SK-N-SH (cell line): ENCODE measurements around the gene KCNG4. TPM values are rescaled to one million over a fixed set of nuclear protein-coding genes. Genes with fewer than 3 reads are reported as not detected.

Source experiments
- EZH2phosphoT487 ChIP-seq: fragments of 200-600 bp; sonication (generic); IDR thresholded peaks from 2 replicates; pipeline ENCODE4 v1.6.1; 2017; ENCODE audit warnings: low read depth, mixed run types, mild to moderate bottlenecking, antibody characterized with exemption, moderate library complexity, borderline replicate concordance
- FOSL2 ChIP-seq: IDR thresholded peaks from 2 replicates; pipeline ENCODE4 v1.4.0; 2012; ENCODE audit warnings: low read depth, mild to moderate bottlenecking, moderate library complexity, borderline replicate concordance
- FOXM1 ChIP-seq: IDR thresholded peaks from 2 replicates; pipeline ENCODE4 v1.4.0; 2012; ENCODE audit warnings: low read depth, mild to moderate bottlenecking
- GATA2 ChIP-seq: sonication (generic); formaldehyde crosslinking; IDR thresholded peaks from 2 replicates; pipeline ENCODE4 v1.5.0; 2020; ENCODE audit warnings: mild to moderate bottlenecking, missing genetic modification reagents
- RAD21 ChIP-seq: IDR thresholded peaks from 2 replicates; pipeline ENCODE4 v1.6.1; 2012; ENCODE audit warnings: mild to moderate bottlenecking, low read length
- RCOR1 ChIP-seq: fragments of 150-350 bp; IDR thresholded peaks from 2 replicates; pipeline ENCODE4 v1.6.1; 2017; ENCODE audit warnings: antibody characterized with exemption, low read length
- RXRA ChIP-seq: IDR thresholded peaks from 2 replicates; pipeline ENCODE4 v1.4.0; 2012; ENCODE audit warnings: low read depth, mild to moderate bottlenecking, borderline replicate concordance
- SMC3 ChIP-seq: IDR thresholded peaks from 2 replicates; pipeline ENCODE4 v1.6.1; 2012; ENCODE audit warnings: low read depth, low read length, improper control_type of control experiment
- TAF1 ChIP-seq: IDR thresholded peaks from 2 replicates; pipeline ENCODE4 v1.6.1; 2012; ENCODE audit warnings: low read depth, mild to moderate bottlenecking, low read length, moderate library complexity, borderline replicate concordance
- YY1 ChIP-seq: IDR thresholded peaks from 2 replicates; pipeline ENCODE4 v1.4.0; 2012; ENCODE audit warnings: low read depth, mild to moderate bottlenecking
- polyA plus RNA-seq, 3 experiments: library from polyadenylated mRNA; depleted of rRNA; stranded (reverse); fragments of >200 nt; gene quantifications; 2 replicates each; pipeline ENCODE4 v1.2.3, GENCODE V29; 2012
- TF ChIP-seq, protein P1 (sequence below): IDR thresholded peaks from 2 replicates; pipeline ENCODE4 v1.4.0; 2012; ENCODE audit warnings: low read depth, borderline replicate concordance
- TF ChIP-seq, protein P2 (sequence below): fragments of 200-600 bp; sonication (generic); IDR thresholded peaks from 2 replicates; pipeline ENCODE4 v1.6.1; 2017; ENCODE audit warnings: antibody characterized with exemption, mild to moderate bottlenecking, moderate library complexity
- TF ChIP-seq, protein P3 (sequence below): IDR thresholded peaks from 2 replicates; pipeline ENCODE4 v1.4.0; 2012; ENCODE audit warnings: low read depth, borderline replicate concordance
- TF ChIP-seq, protein P4 (sequence below): fragments of 150-350 bp; IDR thresholded peaks from 2 replicates; pipeline ENCODE4 v1.6.1; 2017; ENCODE audit warnings: antibody characterized with exemption, low read length, low read depth, borderline replicate concordance
- TF ChIP-seq, protein P5 (sequence below): IDR thresholded peaks from 2 replicates; pipeline ENCODE4; 2012

The KCNG4 gene
- polyA plus RNA-seq, 1 of the 3 experiments (the other 2 are of a cell fraction) = not detected

DNA sequence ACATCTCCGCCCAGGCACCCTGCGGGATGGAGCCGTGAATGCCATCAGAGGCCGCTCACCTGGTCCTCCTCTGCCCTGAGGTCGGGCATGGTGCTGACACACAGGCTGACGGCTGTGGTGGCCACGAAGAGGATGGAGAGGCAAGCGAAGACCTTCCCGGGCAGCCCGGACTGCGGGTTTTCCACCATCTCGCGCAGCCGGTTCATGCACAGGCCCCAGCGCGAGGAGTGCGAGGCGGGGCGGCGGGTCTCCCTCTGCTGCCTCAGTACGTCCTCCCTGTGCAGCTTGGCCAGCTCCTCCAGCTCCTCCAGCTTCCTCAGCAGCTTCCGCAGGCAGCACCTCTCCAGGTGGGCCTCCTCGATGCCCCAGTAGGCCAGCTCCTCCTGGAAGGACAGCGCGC lies 3.1 kb downstream of the KCNG4 start (continued):
- TF ChIP-seq, protein P1, sequence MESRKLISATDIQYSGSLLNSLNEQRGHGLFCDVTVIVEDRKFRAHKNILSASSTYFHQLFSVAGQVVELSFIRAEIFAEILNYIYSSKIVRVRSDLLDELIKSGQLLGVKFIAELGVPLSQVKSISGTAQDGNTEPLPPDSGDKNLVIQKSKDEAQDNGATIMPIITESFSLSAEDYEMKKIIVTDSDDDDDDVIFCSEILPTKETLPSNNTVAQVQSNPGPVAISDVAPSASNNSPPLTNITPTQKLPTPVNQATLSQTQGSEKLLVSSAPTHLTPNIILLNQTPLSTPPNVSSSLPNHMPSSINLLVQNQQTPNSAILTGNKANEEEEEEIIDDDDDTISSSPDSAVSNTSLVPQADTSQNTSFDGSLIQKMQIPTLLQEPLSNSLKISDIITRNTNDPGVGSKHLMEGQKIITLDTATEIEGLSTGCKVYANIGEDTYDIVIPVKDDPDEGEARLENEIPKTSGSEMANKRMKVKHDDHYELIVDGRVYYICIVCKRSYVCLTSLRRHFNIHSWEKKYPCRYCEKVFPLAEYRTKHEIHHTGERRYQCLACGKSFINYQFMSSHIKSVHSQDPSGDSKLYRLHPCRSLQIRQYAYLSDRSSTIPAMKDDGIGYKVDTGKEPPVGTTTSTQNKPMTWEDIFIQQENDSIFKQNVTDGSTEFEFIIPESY = no peak
- TF ChIP-seq, protein P2, sequence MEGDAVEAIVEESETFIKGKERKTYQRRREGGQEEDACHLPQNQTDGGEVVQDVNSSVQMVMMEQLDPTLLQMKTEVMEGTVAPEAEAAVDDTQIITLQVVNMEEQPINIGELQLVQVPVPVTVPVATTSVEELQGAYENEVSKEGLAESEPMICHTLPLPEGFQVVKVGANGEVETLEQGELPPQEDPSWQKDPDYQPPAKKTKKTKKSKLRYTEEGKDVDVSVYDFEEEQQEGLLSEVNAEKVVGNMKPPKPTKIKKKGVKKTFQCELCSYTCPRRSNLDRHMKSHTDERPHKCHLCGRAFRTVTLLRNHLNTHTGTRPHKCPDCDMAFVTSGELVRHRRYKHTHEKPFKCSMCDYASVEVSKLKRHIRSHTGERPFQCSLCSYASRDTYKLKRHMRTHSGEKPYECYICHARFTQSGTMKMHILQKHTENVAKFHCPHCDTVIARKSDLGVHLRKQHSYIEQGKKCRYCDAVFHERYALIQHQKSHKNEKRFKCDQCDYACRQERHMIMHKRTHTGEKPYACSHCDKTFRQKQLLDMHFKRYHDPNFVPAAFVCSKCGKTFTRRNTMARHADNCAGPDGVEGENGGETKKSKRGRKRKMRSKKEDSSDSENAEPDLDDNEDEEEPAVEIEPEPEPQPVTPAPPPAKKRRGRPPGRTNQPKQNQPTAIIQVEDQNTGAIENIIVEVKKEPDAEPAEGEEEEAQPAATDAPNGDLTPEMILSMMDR = no peak
- TF ChIP-seq SMC3 (no peak), RAD21 (no peak), GATA2 (CRISPR knock-in tag) (no peak), RCOR1 (no peak), FOXM1 (no peak), TAF1 (no peak), FOSL2 (no peak), YY1 (no peak), EZH2phosphoT487 (no peak), RXRA (no peak)
- TF ChIP-seq, protein P3, sequence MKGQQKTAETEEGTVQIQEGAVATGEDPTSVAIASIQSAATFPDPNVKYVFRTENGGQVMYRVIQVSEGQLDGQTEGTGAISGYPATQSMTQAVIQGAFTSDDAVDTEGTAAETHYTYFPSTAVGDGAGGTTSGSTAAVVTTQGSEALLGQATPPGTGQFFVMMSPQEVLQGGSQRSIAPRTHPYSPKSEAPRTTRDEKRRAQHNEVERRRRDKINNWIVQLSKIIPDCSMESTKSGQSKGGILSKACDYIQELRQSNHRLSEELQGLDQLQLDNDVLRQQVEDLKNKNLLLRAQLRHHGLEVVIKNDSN = no peak
- TF ChIP-seq, protein P4, sequence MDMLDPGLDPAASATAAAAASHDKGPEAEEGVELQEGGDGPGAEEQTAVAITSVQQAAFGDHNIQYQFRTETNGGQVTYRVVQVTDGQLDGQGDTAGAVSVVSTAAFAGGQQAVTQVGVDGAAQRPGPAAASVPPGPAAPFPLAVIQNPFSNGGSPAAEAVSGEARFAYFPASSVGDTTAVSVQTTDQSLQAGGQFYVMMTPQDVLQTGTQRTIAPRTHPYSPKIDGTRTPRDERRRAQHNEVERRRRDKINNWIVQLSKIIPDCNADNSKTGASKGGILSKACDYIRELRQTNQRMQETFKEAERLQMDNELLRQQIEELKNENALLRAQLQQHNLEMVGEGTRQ = no peak
- TF ChIP-seq, protein P5, sequence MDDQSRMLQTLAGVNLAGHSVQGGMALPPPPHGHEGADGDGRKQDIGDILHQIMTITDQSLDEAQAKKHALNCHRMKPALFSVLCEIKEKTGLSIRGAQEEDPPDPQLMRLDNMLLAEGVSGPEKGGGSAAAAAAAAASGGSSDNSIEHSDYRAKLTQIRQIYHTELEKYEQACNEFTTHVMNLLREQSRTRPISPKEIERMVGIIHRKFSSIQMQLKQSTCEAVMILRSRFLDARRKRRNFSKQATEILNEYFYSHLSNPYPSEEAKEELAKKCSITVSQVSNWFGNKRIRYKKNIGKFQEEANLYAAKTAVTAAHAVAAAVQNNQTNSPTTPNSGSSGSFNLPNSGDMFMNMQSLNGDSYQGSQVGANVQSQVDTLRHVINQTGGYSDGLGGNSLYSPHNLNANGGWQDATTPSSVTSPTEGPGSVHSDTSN = no peak
